Activated naive CD4-positive, alpha-beta T cell treated with Interleukin-2 at 50 U/mL for 16 hours (primary cell): Measurements from ENCODE around the gene LPAR1.

Experiments used
- DNase-seq: peaks from one replicate; pipeline ENCODE4 v3.0.0-alpha.2; 2020

Gene LPAR1

DNA sequence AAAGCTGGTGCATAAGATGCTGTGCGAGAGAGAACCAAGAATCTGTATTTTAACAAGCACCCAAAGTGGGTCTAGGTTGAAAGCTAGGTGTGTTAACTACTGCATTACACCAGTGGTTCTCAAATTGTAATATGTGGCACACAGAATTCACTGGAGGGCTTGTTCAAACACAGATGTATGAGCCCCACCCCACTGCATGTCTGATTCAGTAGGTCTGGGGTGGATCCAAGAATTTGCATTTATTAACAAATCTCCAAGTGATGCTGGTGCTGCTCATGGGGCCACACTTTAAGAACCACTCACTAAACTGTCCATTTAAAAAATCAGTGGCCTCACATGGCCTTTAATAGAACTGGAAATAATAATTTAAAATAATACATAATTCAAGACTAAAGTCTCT lies 40.4 kb downstream of the LPAR1 start:
- DNase-seq: no peak

DNA sequence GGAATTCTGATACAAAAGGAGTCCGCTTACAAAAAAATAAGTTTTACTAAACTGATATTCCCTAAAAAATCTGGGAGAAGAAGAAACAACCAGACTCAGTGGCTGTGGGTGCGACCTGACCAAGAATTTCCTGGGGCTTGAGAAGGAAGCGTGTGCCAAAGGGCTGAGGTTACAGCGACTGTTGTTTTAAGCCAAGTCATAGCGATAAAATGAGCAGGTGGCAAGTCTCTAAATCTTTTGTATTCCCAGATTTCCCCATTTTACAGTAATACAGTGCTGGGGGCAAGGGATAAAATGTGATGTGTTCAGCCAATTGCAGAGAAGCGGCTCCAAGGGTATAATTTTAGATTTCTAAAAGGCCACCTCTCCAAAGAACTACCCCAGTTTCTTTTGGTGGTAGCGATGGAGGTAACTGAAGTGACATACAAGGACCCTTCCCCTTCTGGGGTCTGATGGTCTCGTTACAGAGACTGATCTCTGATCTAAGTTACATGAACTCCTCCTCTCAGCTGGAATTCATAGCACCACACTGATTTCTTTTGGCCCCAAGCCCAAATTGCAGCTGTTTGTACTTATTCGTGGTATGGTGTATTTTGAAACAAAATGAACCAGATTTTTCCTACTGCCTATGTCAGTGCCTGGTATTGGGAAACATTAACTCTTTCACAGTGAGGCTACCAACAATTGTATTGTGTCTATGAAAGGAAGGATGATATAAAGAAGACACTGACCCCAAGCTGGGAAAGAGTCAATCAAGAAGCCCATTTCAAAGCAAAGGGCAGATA lies 41.6 kb downstream of the LPAR1 start:
- DNase-seq: no peak

DNA sequence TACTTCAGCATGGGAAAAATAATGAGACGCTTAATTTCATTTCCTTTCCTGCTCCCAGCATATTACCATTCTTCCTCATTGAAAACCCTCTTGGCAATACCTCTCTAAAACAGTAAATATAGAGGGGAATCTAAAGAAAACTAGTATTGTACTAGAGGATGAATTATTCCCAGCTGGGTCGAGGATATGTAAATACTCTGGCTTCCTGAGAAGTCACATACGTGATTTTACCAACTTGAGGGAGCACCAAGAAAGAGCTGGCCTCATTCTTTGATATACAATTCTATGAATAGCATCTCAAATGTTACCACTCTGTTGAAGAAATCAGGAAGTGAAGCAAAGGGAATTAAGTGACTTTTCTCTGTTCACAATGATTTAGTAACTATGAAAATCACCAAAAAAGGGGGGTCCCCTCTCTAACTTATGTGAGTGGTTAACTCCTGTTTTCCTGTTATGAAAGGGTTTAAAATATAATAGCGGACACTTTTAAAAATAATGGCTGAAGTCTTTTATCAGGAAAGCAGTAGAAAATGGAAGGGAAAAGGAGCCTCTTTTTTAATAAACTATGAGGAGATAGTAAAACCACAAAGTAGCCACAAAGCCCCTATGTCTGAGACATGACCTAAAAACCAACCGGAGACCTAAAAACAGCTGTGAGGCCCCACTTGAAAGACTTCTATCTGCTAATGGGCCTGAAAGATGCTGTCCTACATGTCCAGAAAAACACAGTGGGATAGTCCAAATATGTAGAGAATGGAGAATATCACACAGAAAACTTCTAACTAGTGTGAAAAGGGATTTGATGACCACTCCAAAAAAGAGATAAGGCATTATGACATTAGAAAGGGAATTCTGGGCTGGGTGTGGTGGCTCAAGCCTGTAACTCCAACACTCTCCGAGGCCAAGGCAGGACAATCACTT lies 42.6 kb downstream of the LPAR1 start:
- DNase-seq: no peak

DNA sequence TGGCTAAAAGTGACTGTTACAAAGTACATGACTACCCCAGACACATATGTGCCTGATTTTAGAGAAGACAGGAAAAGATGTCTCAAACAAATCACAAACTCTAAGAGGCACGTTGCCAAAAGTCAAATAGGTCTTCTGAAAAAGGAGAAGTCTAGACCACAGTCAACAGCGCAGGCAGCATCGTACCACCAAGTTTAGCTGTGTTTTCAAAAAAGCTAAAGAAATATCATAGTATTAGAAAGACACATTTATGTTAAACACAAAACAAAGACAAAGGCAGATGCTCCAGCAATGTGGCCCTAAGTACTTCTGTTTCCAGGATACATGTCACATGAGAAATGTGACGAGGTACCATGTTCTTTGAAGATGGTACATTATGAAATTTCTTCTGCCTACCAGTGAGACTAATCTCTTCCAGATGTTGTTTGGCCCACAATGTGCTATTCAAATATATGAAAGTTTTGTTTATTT lies 43.5 kb downstream of the LPAR1 start:
- no peak for DNase-seq

DNA sequence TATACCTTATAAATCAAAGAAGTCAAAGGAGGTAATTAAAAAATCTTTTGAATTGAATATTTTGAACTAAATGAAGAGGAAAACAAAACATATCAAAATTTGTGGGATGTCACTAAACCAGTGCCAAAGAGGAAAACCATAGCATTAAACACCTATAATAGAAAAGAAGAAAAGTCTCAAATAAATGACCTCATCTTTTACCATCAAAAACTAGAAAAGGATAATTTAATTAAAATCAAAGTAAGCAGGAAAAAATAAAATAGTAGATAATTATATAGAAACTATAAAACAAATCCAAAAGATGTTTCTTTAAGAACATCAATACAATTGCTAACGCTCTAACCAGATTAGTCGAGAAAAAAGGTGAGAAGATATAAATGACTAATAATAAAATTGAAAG lies 47.8 kb downstream of the LPAR1 start:
- no peak for DNase-seq

DNA sequence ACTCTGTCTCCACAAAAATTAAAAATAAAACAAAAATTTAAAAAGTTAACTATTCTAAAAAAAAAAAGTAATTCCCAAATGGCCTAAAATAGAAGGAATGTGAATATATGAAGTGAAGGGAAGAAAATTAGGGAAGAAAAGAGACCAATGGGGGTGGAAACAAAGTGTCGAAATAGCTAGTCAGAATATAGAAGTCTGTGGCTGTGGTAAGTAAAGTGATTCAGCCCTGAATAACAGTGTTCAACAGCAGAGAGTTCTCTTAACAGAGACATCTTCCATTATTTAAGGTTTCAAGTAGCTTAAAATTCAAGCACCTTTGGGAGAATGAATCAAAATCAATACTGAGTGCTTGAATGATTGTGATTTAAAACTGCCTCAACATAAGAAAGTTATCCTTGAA lies 51.7 kb downstream of the LPAR1 start:
- no peak for DNase-seq

DNA sequence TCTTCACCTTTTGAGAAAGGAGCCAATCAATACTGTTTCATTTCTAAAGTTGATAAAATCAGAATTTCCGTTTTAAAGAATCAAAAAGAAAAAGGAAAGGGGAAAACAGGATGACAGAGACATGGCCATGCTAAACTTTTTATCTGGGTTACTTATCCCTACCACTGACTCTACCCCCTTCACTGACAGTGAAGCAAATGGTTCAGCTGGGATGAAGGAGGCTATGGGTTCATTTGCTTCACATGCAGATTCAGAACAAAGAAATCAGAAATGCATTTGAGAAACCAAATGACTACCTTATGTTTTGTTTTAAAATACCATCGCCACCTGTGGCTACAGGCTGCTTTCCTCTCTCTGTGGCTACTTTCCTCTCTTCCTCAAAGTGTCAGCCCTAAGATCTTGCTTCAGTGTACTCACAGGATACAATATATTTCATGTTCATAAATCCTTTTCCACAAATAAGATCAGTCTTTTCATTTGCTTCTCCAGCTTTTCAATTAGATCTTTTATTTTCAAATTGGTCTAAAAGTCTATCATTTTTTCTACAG lies 53.3 kb downstream of the LPAR1 start:
- no peak for DNase-seq

DNA sequence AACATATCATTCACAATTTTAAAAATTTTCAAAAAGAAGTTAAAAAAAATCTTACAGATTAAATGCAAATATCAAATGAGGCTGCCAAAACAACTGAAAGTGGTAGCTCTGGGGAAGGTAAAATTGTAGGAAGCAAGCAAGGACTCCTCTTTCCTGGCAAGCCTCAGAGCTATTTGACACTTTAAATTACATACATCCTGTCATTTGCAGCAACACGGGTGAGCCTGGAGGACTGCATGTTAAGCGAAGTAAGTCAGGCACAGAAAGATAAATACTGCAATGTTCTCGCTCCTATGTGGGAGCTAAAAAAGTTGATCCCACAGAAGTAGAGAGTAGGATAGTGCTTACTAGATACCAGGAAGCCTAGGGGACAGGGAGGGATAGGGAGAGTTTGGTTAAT lies 58.0 kb downstream of the LPAR1 start:
- DNase-seq: no peak

DNA sequence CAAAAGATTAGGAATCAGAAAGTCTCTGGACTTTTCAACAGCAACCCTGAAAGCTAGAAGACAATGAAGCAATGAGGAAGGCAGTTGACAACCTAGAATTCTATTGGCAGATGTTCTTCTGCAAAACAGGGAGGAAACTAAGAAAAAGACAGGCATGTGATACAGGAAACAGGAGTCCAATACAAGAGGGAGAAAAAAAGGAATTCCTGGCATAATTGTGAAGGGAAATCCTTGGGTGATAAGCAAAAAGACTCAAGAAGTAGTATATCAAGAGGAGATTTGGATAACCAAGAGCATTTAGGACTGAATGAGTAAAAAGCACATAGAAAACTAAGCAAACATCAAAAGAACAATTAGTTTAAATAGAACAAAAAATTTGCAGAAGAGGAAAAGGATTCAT lies 58.6 kb downstream of the LPAR1 start:
- DNase-seq: no peak

DNA sequence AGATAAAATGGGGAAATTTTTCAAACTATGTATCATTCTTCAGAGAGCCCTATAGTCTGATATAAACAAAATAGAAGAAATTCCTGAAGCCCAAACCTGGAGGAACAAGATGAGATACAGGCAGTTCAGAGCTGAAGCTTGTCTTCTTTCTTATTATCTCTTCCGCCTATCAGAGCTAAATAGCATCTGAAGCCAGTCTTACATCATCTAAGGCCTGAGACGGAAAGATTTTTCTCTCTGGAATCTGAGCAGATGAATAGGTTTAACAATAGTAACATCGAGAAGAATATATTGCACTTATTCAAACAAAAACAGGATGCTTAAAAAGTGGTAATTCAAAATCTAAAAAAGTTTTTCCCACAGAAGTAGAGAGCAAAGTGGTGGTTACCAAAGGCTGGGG lies 59.8 kb downstream of the LPAR1 start:
- DNase-seq: no peak

DNA sequence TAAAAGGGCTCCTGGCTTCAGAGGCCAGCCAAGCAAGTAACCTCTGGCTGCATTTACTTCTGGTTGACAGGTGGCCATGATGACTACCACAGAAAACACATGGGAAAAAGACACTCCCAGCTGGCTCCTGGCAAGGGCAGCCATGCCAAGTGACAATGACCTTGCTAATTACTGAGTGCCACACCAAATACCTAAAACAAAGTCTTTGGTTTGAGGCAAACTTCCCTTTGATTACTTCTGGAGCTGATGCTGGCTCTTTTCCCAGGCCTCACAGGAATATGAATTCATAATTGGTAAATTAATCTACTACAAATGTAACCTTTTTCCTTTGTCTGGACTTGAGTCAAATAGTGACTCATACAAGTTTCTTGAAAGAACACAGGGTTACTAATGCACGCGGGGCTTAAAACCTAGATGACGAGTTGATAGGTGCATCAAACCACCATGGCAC lies 61.0 kb downstream of the LPAR1 start:
- no peak for DNase-seq

DNA sequence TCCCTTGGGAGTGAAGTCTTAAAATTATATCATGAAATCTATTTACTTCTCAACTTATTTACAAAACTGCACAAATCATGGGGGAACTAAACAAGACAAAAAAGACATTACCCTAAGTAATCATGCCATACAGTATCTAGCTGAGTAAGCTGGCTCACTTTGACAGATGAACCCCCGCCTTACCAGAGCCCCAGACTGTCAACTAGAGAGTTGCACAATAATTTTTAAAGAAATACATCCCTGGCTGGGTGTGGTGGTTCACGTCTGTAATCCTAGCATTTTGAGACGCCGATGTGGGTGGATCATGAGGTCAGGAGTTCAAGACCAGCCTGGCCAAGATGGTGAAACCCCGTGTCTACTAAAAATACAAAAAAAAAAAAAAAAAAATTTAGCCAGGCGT lies 62.3 kb downstream of the LPAR1 start:
- DNase-seq: no peak

DNA sequence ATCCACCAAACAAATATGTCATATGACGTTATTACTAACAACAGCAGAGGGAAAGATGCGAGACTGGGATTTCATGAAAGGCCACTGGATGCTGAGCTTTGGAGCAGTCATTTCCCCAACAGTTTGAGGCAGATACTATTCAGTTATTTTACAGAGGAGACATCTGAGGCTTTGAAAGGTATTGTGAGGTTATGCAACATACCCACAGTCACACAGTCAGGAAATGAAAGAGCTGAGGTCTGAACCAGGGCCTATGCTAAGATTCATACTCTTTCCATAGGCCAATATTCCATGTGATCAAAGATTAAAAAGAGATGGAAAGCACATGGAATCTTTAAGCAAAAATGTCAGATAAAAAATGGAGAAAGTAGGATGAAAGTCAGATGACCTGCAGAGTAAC lies 63.0 kb downstream of the LPAR1 start:
- DNase-seq: no peak

DNA sequence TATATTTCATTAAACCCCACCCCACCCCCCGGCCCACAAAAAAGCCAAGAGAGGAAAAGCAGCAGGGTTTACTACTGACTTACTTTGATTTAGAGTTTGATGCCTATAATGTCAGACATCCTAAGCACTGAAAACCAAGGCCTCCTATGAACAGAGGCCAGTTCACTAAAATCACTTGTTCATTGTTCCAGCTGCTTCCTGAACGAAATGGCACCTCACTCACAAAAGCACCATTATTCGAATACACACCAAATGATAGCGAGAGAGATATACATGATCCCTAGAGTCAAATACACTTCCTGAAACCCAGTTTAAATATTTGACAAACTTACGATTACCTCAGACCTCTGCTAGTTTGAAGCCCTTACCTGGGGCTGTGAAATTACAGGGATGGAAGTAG lies 66.6 kb downstream of the LPAR1 start:
- DNase-seq: no peak

DNA sequence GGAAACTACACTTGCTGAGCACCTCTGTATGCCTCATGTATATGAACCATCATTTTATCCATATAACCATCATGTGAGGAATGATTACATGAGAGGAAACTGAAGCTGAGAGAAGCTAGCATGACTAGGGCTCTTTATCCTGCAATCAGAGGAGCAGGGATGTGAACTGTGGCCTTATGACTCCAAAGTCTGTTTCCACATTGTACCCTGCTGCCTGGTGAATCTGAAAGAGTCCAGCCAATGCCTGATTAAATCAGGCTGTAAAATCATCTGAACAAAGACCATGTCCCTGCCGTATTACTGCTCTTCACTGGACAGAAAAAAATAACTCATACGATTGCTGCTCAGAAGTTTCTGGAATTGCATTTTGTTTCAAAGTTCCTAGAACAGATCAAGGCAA lies 67.0 kb downstream of the LPAR1 start:
- no peak for DNase-seq

DNA sequence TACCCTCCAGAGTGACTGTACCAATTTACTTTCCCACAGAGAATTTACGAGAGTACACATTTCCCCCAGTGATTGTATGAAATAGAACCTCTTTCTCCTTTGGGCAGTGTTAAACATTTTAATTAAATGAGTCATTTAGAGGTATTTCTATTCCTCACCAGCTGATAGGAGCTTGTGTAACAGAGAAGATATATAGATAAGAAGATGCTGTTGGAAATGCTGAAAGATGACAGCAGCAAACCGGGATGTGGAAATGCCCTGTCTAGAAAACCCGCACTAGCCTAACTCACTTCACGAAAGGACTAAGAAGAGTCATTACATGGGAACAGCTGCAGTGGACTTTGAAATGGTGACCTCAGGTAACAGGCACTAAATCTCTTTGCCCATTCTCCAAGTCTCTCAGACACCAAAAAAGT lies 68.3 kb downstream of the LPAR1 start:
- no peak for DNase-seq

DNA sequence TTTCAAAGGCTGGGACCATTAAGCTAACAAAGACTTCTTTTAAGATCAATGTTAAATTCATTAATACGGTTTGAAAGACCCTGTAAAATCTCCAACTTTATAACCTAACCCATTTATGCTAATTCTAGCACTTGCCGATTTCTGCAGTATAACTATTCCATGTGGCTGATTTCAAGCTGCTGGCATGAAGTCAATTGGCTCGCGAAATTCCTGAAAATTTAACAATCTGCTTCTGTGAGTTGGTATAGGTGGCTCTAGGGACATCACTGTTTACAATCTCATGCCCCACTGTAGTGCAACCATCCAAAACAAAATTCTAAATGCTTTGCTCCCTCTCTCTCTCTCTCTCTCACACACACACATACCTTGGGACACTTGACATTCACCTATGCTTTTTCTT lies 70.2 kb downstream of the LPAR1 start:
- DNase-seq: no peak

DNA sequence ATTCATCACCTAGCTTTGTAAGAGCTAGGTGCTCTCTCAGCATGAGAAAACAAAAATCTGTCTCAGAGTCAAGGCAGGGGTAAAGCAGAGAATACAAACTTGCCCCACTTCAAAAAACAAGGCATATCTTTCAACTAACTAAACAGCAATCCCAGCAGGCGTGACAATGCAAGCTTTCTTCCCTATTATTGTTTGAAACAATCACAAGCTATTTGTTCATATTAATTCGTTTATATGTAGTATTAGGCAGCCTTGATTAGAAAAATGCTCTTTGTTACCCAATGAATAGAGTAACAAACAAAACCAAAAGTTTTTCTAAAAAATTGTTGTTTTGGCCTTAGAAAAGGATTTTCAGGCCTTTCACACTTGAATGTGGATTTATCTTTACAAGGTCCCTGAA lies 71.1 kb downstream of the LPAR1 start:
- no peak for DNase-seq

DNA sequence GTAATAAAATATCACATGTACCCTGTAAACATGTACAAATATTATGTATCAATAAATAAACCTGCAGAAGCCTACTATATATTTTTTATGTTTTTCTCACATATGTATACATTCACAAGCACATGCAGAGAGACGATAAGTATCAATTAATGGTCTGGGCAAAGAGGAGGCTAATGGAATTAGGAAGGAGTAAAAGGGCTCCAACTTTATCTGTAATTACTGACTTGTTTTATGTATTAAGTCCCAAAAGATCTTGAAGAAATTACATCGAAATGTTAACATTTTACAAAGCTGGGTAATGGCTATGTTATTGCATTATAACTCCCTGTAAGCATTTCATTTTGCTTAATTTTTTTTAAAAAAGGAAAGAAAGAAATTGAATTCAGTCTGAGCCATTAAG lies 78.0 kb downstream of the LPAR1 start:
- no peak for DNase-seq

DNA sequence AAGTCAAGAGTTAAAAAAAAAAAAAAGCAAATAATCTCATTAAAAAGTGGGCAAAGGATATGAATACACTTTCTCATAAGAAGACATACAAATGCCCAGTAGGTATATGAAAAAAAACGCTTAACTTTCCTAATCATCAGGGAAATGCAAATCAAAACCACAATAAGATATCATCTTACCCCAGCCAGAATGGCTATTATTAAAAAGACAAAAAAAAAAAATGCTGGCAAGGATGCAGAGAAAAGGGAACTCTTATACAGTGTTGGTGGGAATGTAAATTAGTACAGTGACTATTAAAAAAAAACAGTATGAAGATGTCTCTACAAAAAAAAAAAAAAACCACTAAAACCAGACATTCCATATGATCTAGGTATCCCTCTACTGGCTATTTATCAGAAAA lies 79.4 kb downstream of the LPAR1 start:
- DNase-seq: no peak

DNA sequence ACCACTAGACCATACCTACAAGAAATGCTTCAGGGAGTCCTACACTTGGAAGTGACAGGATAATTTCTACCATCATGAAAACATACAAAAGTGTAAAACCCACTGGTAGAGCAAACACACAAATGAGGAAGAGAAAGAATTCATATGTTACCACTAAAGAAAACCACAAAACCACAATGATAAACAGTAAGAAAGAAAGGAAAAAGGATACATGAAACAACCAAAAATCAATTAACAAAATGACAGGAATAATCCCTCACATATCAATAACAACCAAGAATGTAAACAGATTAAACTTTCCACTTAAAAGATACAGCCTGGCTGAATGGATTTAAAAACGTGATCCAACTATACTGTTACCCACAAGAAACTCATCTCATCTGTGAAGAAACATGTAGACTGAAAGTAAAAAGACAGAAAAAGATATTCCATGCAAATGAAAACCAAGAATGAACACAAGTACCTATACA lies 83.4 kb downstream of the LPAR1 start:
- no peak for DNase-seq

DNA sequence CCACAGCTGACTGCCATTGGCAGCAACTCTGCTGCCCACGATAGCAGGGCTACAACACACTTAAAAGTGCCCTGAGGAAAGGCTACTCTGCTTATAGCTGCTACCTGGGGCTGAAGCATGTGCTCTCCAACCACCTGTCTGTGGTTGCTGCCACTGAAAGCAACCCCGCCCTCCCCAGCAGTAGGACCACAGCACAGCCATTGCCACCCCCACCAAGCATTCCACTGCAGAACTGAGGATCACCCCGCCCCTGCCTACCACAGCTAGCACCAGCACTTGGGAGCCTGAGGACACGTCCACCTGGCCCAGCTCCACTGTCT lies 85.8 kb downstream of the LPAR1 start:
- no peak for DNase-seq

DNA sequence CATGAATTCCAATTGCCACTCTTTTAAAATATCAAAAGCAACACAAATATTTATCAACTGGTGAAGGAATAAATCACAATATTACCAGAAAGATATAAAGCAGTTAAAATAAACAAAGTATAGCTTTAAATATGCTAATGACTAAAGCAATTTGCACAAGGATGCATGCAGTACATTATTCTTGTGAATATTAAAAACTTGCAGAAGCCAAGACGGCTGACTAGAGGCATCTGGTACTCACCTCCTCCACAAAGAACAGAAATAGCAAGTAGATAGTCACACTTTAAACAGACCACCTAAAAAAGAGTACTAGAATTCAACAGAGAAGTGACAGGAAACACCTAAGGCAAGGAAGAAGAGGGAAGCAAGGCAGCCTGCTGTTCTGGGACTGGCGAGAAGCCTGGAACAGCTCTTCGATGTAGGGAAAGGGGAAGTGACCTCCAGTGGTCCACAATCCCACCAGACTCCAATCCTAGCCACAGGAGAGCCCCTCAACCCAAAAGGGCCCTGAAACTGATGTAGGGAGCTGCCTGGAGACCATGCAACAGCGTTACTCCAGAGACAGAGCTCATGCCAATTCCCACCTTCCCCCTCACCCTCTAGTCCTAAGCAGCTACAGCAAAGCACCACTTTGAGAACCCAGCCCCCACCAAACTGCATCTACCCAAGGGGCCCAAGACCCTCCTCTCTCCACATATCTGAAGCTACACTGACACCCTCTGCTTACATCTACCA lies 86.3 kb downstream of the LPAR1 start:
- DNase-seq: no peak
